HEK293 (cell line): ENCODE data around the gene NPIPB2.

Experiments
- GFI1B ChIP-seq: fragments of 450-650 bp; formaldehyde crosslinking; IDR thresholded peaks from 2 replicates; pipeline ENCODE4 v1.5.1; 2016; ENCODE audit warnings: missing biosample characterization, missing genetic modification characterization
- KLF1 ChIP-seq: fragments of 450-650 bp; formaldehyde crosslinking; IDR thresholded peaks from 2 replicates; pipeline ENCODE4 v1.5.1; 2016; ENCODE audit warnings: missing biosample characterization, missing genetic modification characterization
- PRDM1 ChIP-seq: fragments of 450-650 bp; formaldehyde crosslinking; IDR thresholded peaks from 2 replicates; pipeline ENCODE4; 2016; ENCODE audit warnings: missing biosample characterization, missing genetic modification characterization
- SP3 ChIP-seq: fragments of 450-650 bp; formaldehyde crosslinking; IDR thresholded peaks from 2 replicates; pipeline ENCODE4 v1.5.1; 2016; ENCODE audit warnings: missing biosample characterization, missing genetic modification characterization
- SP7 ChIP-seq: fragments of 450-650 bp; formaldehyde crosslinking; IDR thresholded peaks from 2 replicates; pipeline ENCODE4 v1.5.1; 2016; ENCODE audit warnings: missing biosample characterization, missing genetic modification characterization
- TCF7L2 ChIP-seq: IDR thresholded peaks from 2 replicates; pipeline ENCODE4 v1.6.1; 2011; ENCODE audit warnings: low read depth, mild to moderate bottlenecking, inconsistent platforms, low read length, moderate library complexity, borderline replicate concordance
- ZNF2 ChIP-seq: fragments of 450-650 bp; formaldehyde crosslinking; IDR thresholded peaks from 2 replicates; pipeline ENCODE4 v1.5.1; 2016; ENCODE audit warnings: missing biosample characterization, missing genetic modification characterization
- ZNF292 ChIP-seq: fragments of 450-650 bp; formaldehyde crosslinking; IDR thresholded peaks from 2 replicates; pipeline ENCODE4 v1.5.1; 2016; ENCODE audit warnings: low read depth, missing biosample characterization, missing genetic modification characterization, borderline replicate concordance
- ZNF530 ChIP-seq: fragments of 450-650 bp; formaldehyde crosslinking; IDR thresholded peaks from 2 replicates; pipeline ENCODE4 v1.5.1; 2016; ENCODE audit warnings: low read depth, missing biosample characterization, missing genetic modification characterization
- ZNF600 ChIP-seq: fragments of 450-650 bp; formaldehyde crosslinking; IDR thresholded peaks from 2 replicates; pipeline ENCODE4 v1.5.1; 2016; ENCODE audit warnings: missing biosample characterization, missing genetic modification characterization
- ZNF660 ChIP-seq: fragments of 450-650 bp; IDR thresholded peaks from 2 replicates; pipeline ENCODE4 v1.5.1; 2018; ENCODE audit warnings: missing biosample characterization, mild to moderate bottlenecking, missing genetic modification characterization
- ZNF692 ChIP-seq: fragments of 450-650 bp; formaldehyde crosslinking; IDR thresholded peaks from 2 replicates; pipeline ENCODE4 v1.5.1; 2016; ENCODE audit warnings: missing biosample characterization, missing genetic modification characterization
- ZNF792 ChIP-seq: fragments of 450-650 bp; formaldehyde crosslinking; IDR thresholded peaks from 2 replicates; pipeline ENCODE4 v1.5.1; 2016; ENCODE audit warnings: missing biosample characterization, missing genetic modification characterization
- ZSCAN16 ChIP-seq: fragments of 450-650 bp; formaldehyde crosslinking; IDR thresholded peaks from 2 replicates; pipeline ENCODE4 v1.5.1; 2016; ENCODE audit warnings: missing biosample characterization, missing genetic modification characterization
- TF ChIP-seq, protein P1 (sequence below): fragments of 450-650 bp; formaldehyde crosslinking; conservative IDR thresholded peaks from 2 replicates; pipeline ENCODE4 v1.5.1; 2016; ENCODE audit warnings: low read depth, missing biosample characterization, missing genetic modification characterization
- TF ChIP-seq, protein P2 (sequence below): fragments of 450-650 bp; formaldehyde crosslinking; IDR thresholded peaks from 2 replicates; pipeline ENCODE4 v1.5.1; 2016; ENCODE audit warnings: missing biosample characterization, missing genetic modification characterization
- TF ChIP-seq, protein P3 (sequence below): fragments of 450-650 bp; formaldehyde crosslinking; IDR thresholded peaks from 2 replicates; pipeline ENCODE4 v1.5.1; 2017; ENCODE audit warnings: missing biosample characterization, missing genetic modification characterization

Gene NPIPB2

DNA sequence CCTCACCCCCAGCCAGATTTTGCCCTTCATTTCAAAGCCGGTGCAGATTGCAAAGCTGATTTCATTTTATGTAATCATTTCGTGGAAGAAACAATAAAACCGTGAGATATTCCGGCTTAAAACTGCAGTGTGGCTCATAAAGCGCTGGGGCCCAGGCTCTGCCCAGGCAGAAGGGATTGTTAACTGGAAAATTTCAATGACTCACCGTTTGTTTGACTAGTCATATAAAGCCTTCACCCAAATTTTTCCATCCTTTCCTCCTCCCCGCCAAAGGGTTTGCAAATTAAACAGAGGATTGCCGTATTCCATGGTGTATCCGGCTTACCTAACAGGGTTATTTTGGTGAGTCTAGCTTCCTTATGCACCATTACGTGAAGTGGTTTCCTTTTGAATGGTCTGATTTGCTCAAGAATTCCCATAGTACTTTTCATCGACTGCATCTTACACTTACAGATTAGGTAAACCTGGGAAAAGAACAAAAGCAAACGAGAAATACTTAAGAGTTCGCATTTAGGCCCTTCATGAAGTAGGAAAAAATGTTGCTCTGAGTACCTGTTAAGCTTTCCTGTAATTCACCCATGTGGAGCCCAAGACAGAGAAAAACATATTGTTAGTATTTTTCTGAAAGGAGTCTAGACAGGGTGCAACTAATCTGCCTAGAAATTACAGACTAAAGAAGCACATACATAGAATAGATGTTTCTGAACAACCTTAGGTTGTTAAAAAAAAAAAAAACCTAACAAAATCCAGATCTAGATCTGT lies 25.1 kb downstream of the NPIPB2 start (continued):
- TF ChIP-seq ZSCAN16 (tag by site-specific recombination) (no peak), ZNF792 (tag by site-specific recombination) (no peak), ZNF292 (tag by site-specific recombination) (no peak), GFI1B (no peak), SP3 (tag by site-specific recombination) (no peak), ZNF600 (tag by site-specific recombination) (peak; percentile 40; the same call in 1 of the 2 replicates), ZNF2 (tag by site-specific recombination) (0 out of 2 replicates have a peak, but pooled peaks have one; percentile 37), KLF1 (tag by site-specific recombination) (no peak), ZNF660 (tag by site-specific recombination) (0 out of 2 replicates have a peak, but pooled peaks have one; percentile 57), ZNF692 (tag by site-specific recombination) (0 out of 2 replicates have a peak, but pooled peaks have one; percentile 4), ZNF530 (tag by site-specific recombination) (no peak), SP7 (peak; percentile 24; the same call in 1 of the 2 replicates), TCF7L2 (no peak), PRDM1 (tag by site-specific recombination) (no peak; the same call in none of the 2 replicates)
- TF ChIP-seq, protein P1, sequence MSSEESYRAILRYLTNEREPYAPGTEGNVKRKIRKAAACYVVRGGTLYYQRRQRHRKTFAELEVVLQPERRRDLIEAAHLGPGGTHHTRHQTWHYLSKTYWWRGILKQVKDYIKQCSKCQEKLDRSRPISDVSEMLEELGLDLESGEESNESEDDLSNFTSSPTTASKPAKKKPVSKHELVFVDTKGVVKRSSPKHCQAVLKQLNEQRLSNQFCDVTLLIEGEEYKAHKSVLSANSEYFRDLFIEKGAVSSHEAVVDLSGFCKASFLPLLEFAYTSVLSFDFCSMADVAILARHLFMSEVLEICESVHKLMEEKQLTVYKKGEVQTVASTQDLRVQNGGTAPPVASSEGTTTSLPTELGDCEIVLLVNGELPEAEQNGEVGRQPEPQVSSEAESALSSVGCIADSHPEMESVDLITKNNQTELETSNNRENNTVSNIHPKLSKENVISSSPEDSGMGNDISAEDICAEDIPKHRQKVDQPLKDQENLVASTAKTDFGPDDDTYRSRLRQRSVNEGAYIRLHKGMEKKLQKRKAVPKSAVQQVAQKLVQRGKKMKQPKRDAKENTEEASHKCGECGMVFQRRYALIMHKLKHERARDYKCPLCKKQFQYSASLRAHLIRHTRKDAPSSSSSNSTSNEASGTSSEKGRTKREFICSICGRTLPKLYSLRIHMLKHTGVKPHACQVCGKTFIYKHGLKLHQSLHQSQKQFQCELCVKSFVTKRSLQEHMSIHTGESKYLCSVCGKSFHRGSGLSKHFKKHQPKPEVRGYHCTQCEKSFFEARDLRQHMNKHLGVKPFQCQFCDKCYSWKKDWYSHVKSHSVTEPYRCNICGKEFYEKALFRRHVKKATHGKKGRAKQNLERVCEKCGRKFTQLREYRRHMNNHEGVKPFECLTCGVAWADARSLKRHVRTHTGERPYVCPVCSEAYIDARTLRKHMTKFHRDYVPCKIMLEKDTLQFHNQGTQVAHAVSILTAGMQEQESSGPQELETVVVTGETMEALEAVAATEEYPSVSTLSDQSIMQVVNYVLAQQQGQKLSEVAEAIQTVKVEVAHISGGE (tag by site-specific recombination) = no peak
- TF ChIP-seq, protein P2, sequence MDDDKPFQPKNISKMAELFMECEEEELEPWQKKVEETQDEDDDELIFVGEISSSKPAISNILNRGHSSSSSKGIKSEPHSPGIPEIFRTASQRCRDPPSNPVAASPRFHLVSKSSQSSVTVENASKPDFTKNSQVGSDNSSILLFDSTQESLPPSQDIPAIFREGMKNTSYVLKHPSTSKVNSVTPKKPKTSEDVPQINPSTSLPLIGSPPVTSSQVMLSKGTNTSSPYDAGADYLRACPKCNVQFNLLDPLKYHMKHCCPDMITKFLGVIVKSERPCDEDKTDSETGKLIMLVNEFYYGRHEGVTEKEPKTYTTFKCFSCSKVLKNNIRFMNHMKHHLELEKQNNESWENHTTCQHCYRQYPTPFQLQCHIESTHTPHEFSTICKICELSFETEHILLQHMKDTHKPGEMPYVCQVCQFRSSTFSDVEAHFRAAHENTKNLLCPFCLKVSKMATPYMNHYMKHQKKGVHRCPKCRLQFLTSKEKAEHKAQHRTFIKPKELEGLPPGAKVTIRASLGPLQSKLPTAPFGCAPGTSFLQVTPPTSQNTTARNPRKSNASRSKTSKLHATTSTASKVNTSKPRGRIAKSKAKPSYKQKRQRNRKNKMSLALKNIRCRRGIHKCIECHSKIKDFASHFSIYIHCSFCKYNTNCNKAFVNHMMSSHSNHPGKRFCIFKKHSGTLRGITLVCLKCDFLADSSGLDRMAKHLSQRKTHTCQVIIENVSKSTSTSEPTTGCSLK (tag by site-specific recombination) = no peak
- TF ChIP-seq, protein P3, sequence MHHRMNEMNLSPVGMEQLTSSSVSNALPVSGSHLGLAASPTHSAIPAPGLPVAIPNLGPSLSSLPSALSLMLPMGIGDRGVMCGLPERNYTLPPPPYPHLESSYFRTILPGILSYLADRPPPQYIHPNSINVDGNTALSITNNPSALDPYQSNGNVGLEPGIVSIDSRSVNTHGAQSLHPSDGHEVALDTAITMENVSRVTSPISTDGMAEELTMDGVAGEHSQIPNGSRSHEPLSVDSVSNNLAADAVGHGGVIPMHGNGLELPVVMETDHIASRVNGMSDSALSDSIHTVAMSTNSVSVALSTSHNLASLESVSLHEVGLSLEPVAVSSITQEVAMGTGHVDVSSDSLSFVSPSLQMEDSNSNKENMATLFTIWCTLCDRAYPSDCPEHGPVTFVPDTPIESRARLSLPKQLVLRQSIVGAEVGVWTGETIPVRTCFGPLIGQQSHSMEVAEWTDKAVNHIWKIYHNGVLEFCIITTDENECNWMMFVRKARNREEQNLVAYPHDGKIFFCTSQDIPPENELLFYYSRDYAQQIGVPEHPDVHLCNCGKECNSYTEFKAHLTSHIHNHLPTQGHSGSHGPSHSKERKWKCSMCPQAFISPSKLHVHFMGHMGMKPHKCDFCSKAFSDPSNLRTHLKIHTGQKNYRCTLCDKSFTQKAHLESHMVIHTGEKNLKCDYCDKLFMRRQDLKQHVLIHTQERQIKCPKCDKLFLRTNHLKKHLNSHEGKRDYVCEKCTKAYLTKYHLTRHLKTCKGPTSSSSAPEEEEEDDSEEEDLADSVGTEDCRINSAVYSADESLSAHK (tag by site-specific recombination) = no peak
